GM12878 (cell line): ENCODE measurements around the gene COQ8B. TPM values are rescaled to one million over a fixed set of nuclear protein-coding genes. Genes with fewer than 3 reads are reported as not detected.
A peak's percentile ranks its signal among the peaks of the same experiment; 100 is the strongest.

Experiments
- ASH2L ChIP-seq: fragments of 300-600, 200-600 bp; sonication (generic); IDR thresholded peaks from 2 replicates; pipeline ENCODE4 v1.6.1; 2017; ENCODE audit warnings: low read depth, mild to moderate bottlenecking, borderline replicate concordance
- CBX3 ChIP-seq: fragments of 200-600 bp; sonication (generic); IDR thresholded peaks from 2 replicates; pipeline ENCODE4 v1.6.1; 2016; ENCODE audit warnings: low read depth, borderline replicate concordance
- CEBPB ChIP-seq, 2 experiments: fragments of 150-350 bp in 1 of 2; IDR thresholded peaks; 2 replicates each; pipeline ENCODE4 v1.6.1; 2012 to 2014; ENCODE audit warnings: low read depth in 2 of 2, low read length in 2 of 2, borderline replicate concordance in 1 of 2, inconsistent platforms in 1 of 2
- CREM ChIP-seq: IDR thresholded peaks from 2 replicates; pipeline ENCODE4 v1.6.1; 2014; ENCODE audit warnings: antibody characterized with exemption, low read depth
- EGR1 ChIP-seq, 2 experiments: IDR thresholded peaks; 1 replicate in 1 of 2; 2 replicates in 1 of 2; pipeline ENCODE4 v1.6.1; 2011 to 2012; ENCODE audit warnings: low read depth in 2 of 2, low read length in 2 of 2, borderline replicate concordance in 1 of 2, mild to moderate bottlenecking in 1 of 2, moderate library complexity in 1 of 2
- ESRRA ChIP-seq: IDR thresholded peaks from 2 replicates; pipeline ENCODE4 v1.6.1; 2012; ENCODE audit warnings: mild to moderate bottlenecking, low read length, improper control_type of control experiment
- ETV6 ChIP-seq, 2 experiments: fragments of 450-650 bp in 1 of 2; IDR thresholded peaks in 1 of 2; conservative IDR thresholded peaks in 1 of 2; 2 replicates each; pipeline ENCODE4 v1.6.1; 2014; ENCODE audit warnings: antibody characterized with exemption in 1 of 2, borderline replicate concordance in 1 of 2, low read depth in 1 of 2, mild to moderate bottlenecking in 1 of 2, moderate library complexity in 1 of 2
- EZH2 ChIP-seq: IDR thresholded peaks from 2 replicates; pipeline ENCODE4 v1.6.1; 2012; ENCODE audit warnings: low read depth, mild to moderate bottlenecking, control low read depth, inconsistent platforms, low read length, borderline replicate concordance; ENCODE audit not compliant: control insufficient read depth
- HDGF ChIP-seq: fragments of 450-650 bp; IDR thresholded peaks from 2 replicates; pipeline ENCODE4 v1.6.1; 2016; ENCODE audit warnings: antibody characterized with exemption
- JUND ChIP-seq: IDR thresholded peaks from 2 replicates; pipeline ENCODE4 v1.6.1; 2012; ENCODE audit warnings: low read depth, mild to moderate bottlenecking, low read length, improper control_type of control experiment, moderate library complexity
- KAT2A ChIP-seq: conservative IDR thresholded peaks from 2 replicates; pipeline ENCODE4 v1.6.1; 2011; ENCODE audit warnings: low read depth, low read length; ENCODE audit not compliant: control insufficient read depth
- KDM1A ChIP-seq: fragments of 200-600 bp; sonication (generic); IDR thresholded peaks from 2 replicates; pipeline ENCODE4 v1.6.1; 2016; ENCODE audit warnings: borderline replicate concordance
- LARP7 ChIP-seq: fragments of 450-650 bp; IDR thresholded peaks from 2 replicates; pipeline ENCODE4 v1.6.1; 2017; ENCODE audit warnings: mild to moderate bottlenecking
- MEF2A ChIP-seq: IDR thresholded peaks from 2 replicates; pipeline ENCODE4 v1.6.1; 2011; ENCODE audit warnings: low read depth, mild to moderate bottlenecking, low read length, moderate library complexity; ENCODE audit not compliant: insufficient read depth
- MEF2B ChIP-seq: fragments of 450-650 bp; IDR thresholded peaks from 2 replicates; pipeline ENCODE4 v1.6.1; 2018; ENCODE audit warnings: mild to moderate bottlenecking, moderate library complexity; ENCODE audit not compliant: partially characterized antibody, poor library complexity, severe bottlenecking
- NR2C1 ChIP-seq: fragments of 450-650 bp; IDR thresholded peaks from 2 replicates; pipeline ENCODE4 v1.6.1; 2017; ENCODE audit warnings: antibody characterized with exemption, mild to moderate bottlenecking, moderate library complexity
- RFX5 ChIP-seq: IDR thresholded peaks from 2 replicates; pipeline ENCODE4 v1.6.1; 2011; ENCODE audit warnings: low read depth, low read length, improper control_type of control experiment
- TCF12 ChIP-seq: IDR thresholded peaks from 2 replicates; pipeline ENCODE4 v1.6.1; 2011; ENCODE audit warnings: low read depth, mild to moderate bottlenecking, low read length
- WRNIP1 ChIP-seq: IDR thresholded peaks from 2 replicates; pipeline ENCODE4 v1.6.1; 2011; ENCODE audit warnings: low read depth, low read length, improper control_type of control experiment, borderline replicate concordance
- ZNF207 ChIP-seq: fragments of 450-650 bp; IDR thresholded peaks from 2 replicates; pipeline ENCODE4 v1.6.1; 2014; ENCODE audit warnings: antibody characterized with exemption, mild to moderate bottlenecking, borderline replicate concordance
- ZNF217 ChIP-seq: fragments of 450-650 bp; IDR thresholded peaks from 2 replicates; pipeline ENCODE4 v1.6.1; 2017; ENCODE audit warnings: antibody characterized with exemption, mild to moderate bottlenecking
- ZNF274 ChIP-seq: IDR thresholded peaks from one replicate; pipeline ENCODE4 v1.8.0; 2011; ENCODE audit not compliant: insufficient read length, insufficient read depth
- polyA plus RNA-seq, 11 experiments: library from polyadenylated mRNA; depleted of rRNA in 4 of 11; unstranded in 6 of 11; stranded (reverse) in 5 of 11; fragments of >200 nt; fragmentation: Nextera tagmentation in 4 of 11; fragmentation: Illumina TruSeq in 1 of 11; extraction: Ambion mirVana in 4 of 11; extraction: Trizol in 1 of 11; gene quantifications; 1 replicate in 1 of 11; 2 replicates in 10 of 11; pipeline versions ENCODE4 v1.2.1 to v1.2.3, GENCODE V29; 2011 to 2016; ENCODE audit warnings: inconsistent platforms in 2 of 11, missing spikeins in 2 of 11, low read depth in 1 of 11
- total RNA-seq, 4 experiments: library from RNA; depleted of rRNA in 3 of 4; stranded (reverse); fragments of >200 nt in 3 of 4; fragmentation: Illumina TruSeq in 1 of 4; extraction: Trizol in 1 of 4; gene quantifications; 2 replicates each; pipeline versions ENCODE4 v1.2.1 to v1.2.3, GENCODE V29; 2013 to 2021
- TF ChIP-seq, protein P1 (sequence below): IDR thresholded peaks from 2 replicates; pipeline ENCODE4 v1.6.1; 2012; ENCODE audit warnings: improper control_type of control experiment, low read depth, low read length; ENCODE audit not compliant: insufficient replicate concordance
- TF ChIP-seq, protein P2 (sequence below): IDR thresholded peaks from 2 replicates; pipeline ENCODE4 v1.6.1; 2011; ENCODE audit warnings: low read depth, low read length, improper control_type of control experiment, borderline replicate concordance

The COQ8B gene
- total and polyA plus RNA-seq, 10 of the 15 experiments (the other 5 are each of a cell fraction or from before 2014, with no cell fraction given), result 0.39 to 37.1 (median 16.8) TPM

DNA sequence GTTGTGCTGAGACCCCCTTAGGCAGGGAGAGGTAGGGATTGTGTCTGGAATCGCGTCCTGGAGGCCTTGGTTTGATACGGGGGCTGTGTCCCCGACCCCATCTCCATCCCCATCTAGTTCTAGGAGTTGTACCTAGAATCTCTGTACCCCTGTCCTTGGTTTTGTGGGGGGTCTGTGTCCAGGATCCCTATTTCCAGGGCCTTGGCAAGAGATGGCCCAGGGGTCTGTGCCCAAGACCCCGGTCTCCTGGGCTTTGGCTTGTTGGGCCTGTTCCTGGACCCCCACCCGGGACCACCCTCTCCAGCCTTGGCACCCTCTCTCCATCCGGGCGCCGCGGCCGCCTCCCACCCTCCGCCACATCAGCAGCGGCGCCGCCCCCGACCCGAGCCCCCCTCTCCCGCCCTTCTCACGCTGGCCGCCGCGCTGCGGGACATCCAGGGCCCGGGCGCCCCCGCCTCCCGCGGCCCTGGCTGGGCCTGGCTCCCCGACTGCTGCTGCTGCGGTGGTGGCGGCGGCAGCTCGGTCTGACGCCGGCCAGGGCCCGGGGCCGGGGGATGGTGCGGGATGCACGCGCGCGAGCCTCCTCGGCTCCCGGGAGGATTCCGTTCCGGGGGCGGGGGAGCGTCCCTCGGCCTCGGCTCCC, 26.5 kb downstream of the COQ8B start, which contains the start of gene NUMBL (continued):
- TF ChIP-seq, protein P1, sequence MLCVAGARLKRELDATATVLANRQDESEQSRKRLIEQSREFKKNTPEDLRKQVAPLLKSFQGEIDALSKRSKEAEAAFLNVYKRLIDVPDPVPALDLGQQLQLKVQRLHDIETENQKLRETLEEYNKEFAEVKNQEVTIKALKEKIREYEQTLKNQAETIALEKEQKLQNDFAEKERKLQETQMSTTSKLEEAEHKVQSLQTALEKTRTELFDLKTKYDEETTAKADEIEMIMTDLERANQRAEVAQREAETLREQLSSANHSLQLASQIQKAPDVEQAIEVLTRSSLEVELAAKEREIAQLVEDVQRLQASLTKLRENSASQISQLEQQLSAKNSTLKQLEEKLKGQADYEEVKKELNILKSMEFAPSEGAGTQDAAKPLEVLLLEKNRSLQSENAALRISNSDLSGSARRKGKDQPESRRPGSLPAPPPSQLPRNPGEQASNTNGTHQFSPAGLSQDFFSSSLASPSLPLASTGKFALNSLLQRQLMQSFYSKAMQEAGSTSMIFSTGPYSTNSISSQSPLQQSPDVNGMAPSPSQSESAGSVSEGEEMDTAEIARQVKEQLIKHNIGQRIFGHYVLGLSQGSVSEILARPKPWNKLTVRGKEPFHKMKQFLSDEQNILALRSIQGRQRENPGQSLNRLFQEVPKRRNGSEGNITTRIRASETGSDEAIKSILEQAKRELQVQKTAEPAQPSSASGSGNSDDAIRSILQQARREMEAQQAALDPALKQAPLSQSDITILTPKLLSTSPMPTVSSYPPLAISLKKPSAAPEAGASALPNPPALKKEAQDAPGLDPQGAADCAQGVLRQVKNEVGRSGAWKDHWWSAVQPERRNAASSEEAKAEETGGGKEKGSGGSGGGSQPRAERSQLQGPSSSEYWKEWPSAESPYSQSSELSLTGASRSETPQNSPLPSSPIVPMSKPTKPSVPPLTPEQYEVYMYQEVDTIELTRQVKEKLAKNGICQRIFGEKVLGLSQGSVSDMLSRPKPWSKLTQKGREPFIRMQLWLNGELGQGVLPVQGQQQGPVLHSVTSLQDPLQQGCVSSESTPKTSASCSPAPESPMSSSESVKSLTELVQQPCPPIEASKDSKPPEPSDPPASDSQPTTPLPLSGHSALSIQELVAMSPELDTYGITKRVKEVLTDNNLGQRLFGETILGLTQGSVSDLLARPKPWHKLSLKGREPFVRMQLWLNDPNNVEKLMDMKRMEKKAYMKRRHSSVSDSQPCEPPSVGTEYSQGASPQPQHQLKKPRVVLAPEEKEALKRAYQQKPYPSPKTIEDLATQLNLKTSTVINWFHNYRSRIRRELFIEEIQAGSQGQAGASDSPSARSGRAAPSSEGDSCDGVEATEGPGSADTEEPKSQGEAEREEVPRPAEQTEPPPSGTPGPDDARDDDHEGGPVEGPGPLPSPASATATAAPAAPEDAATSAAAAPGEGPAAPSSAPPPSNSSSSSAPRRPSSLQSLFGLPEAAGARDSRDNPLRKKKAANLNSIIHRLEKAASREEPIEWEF, result no peak
- no peak for TF ChIP-seq RFX5
- TF ChIP-seq KAT2A, result no peak
- no peak for TF ChIP-seq ZNF207
- peak; percentile 41; the same call in 1 of the 2 replicates for TF ChIP-seq LARP7
- TF ChIP-seq TCF12, result 0 out of 2 replicates have a peak, but pooled peaks have one; percentile 3
- TF ChIP-seq CEBPB (IDR thresholded peaks at IDR 0.05; ENCODE audit: borderline replicate concordance in 1 of 2, low read depth in 2 of 2, low read length in 2 of 2), result no peak
- no peak for TF ChIP-seq CBX3
- TF ChIP-seq JUND, result no peak
- TF ChIP-seq ASH2L, result no peak
- TF ChIP-seq CREM, result no peak
- no peak for TF ChIP-seq ESRRA
- no peak for TF ChIP-seq EZH2
- no peak for TF ChIP-seq ETV6 (conservative IDR thresholded peaks at IDR 0.05 in 1 of 2, IDR thresholded peaks at IDR 0.05 in 1 of 2; ENCODE audit: borderline replicate concordance in 1 of 2, low read depth in 1 of 2)
- TF ChIP-seq HDGF, result no peak
- no peak for TF ChIP-seq KDM1A
- no peak for TF ChIP-seq WRNIP1
- 0 out of 2 replicates have a peak, but pooled peaks have one; percentile 19 for TF ChIP-seq NR2C1
- TF ChIP-seq ZNF274, result no peak
- TF ChIP-seq MEF2B, result no peak
- TF ChIP-seq, protein P2, sequence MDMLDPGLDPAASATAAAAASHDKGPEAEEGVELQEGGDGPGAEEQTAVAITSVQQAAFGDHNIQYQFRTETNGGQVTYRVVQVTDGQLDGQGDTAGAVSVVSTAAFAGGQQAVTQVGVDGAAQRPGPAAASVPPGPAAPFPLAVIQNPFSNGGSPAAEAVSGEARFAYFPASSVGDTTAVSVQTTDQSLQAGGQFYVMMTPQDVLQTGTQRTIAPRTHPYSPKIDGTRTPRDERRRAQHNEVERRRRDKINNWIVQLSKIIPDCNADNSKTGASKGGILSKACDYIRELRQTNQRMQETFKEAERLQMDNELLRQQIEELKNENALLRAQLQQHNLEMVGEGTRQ, result no peak
- TF ChIP-seq MEF2A, result no peak
- TF ChIP-seq ZNF217, result 0 out of 2 replicates have a peak, but pooled peaks have one; percentile 19
- peak in 1 of 2 experiments; percentile 75; a peak in 1 of 3 replicates for TF ChIP-seq EGR1 (IDR thresholded peaks at IDR 0.05; ENCODE audit: borderline replicate concordance in 1 of 2, low read depth in 2 of 2, low read length in 2 of 2)
